NCI-H1417 (cell line): ENCODE data around the gene XK.
A peak's percentile ranks its signal among the peaks of the same experiment; 100 is the strongest.
"Not testable (repeated sequence)": the region's sequence is repeated elsewhere in the genome, so short reads cannot be mapped to it uniquely, and the experiment has no call there.

Experiments used
- DNase-seq, 3 experiments: peaks; one replicate each; lab custom pipeline; 2025; lab: John Stamatoyannopoulos, UW

Gene XK, protein sequence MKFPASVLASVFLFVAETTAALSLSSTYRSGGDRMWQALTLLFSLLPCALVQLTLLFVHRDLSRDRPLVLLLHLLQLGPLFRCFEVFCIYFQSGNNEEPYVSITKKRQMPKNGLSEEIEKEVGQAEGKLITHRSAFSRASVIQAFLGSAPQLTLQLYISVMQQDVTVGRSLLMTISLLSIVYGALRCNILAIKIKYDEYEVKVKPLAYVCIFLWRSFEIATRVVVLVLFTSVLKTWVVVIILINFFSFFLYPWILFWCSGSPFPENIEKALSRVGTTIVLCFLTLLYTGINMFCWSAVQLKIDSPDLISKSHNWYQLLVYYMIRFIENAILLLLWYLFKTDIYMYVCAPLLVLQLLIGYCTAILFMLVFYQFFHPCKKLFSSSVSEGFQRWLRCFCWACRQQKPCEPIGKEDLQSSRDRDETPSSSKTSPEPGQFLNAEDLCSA

DNA sequence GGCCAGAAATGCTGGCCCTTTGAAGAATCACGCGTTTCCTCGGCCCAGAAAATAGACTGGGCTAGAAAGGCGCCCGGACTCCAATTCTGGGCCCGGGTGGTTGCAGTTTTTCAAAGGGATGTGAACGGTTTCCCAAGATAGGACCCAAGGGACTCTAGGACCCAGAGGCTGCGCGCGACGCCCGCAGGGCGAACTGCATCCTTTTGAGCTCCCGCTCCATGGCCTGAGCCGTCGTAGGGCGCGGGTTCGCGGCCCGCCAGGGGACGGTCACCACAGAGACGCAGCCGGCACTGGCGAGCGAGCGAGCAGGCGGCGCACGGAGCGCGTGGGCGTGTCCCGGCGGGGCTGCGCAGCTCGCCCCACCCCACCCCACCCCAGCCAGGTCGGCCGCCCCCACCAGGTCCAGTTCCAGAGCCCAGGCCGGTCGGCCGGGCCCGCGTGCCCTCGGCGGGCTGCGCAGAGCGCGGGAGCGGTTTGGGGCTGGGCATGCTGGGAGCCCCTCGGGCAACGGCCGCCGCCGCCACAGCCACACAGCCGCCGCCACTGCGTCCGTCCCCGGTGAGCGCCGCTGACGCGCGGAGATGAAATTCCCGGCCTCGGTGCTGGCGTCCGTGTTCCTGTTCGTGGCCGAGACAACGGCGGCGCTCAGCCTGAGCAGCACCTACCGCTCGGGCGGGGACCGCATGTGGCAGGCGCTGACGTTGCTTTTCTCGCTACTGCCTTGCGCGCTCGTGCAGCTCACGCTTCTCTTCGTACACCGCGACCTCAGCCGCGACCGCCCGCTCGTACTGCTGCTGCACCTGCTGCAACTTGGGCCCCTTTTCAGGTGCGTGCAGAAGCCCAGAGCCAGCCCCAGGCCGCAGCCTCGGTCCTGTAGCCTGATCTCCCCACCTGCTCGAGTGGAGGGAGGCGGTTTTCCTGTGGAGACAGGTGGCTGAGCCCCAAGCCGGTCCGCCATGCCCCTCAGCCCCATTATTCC lies at the start of gene XK:
XK (plus strand) TSS at position 411 of the 979 bp plus-strand sequence; CDS start at position 582, 171 bp downstream.
- peak; percentile 34 to 92 (median 90) for DNase-seq

DNA sequence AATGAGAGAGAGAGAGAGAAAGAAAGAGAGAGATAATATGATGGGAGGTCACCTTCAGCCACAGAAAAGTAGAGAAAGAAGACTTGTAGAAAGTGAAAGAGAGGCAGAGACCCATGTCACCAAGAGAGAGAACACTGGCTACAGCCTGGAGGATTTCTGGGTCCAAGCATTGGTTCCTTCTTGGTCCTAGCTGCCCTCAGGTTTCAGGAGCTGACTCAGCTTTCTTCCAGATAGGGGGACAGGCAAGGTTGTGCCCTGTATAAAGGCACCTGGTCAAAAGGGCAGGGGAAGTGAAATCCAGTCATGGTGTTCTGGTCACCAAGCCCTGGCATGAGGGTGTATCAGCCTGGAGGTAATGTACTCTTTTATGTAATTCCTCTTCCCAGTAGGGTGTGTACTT lies 47.5 kb upstream of the XK start:
- no peak for DNase-seq

DNA sequence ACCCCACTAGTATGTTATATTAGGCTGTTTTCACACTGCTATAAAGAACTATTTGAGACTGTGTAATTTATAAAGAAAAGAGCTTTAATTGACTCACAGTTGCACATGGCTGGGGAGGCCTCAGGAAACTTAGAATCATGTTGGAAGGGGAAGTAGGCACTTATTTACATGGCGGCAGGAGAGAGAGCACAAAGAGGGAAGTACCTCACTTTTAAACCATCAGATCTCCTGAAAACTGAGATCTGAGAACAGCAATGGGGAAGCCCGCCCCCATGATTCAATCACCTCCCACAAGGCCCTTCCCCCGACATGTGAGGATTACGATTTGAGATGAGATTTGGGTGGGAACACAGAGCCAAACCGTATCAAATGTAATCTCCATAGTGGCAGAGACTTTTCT lies 45.4 kb upstream of the XK start:
- DNase-seq: no peak

DNA sequence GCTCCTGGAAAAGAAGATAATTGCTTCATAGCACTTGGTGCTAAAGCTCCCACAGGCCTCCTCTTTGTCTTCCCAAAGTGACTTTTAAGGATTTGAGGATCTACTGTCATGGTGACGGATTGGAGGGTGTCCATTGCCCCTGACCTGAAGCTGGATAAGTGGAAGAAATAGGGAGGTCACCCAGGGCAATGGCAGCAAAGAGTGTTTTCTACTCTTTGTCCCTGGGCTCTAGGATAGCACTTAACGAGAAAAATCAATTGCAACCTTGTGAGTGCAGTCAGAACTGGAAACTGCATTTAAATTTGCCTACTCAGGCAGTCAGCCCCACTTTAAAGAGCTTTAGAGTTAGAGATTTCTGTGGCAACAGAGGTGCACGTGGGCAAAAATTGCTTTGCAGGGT lies 43.7 kb upstream of the XK start:
- peak in 2 of 3 experiments; percentile 62 to 63 for DNase-seq

DNA sequence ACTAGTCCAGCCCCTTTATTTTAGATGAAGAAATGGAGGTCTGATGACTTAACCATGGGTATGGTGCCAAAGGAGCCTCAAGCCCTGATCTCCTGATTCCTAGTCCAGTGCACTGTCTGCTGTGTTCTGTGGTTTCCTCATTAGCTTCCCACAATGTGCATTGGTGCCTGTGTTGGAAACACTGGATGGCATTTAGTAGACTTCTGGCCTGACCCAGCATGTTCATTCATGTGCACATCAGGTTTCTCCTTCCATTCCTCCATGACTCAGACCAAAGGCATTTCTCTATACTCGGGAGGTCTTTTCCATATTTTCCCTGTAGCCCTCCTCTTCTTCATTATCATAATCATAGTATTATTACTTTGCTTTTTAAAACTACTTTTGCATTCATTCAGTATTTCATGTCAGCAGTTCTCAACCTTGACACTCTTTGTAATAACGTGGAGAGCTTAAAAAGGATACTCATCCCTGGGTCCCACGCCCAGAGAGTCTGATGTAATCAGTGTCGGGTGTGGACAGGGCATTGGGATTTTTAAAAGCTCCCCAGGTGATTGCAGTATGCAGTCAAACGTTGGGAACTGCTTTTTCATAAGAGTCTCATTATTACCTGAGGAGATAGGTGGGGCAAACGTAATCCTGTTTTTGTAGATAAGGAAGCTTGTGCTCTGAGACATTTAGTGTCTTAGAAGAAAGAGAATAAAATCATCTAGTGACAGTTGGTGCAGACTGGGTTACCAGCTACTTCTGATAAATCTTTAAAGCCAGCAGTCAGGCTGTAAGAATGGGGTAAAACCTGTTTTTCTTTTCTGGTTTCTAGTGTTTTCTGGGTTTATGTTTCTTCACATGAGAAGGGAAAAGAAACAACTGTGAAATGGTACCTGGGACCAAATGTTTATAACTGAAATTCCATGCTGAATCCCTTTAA lies 40.9 kb upstream of the XK start:
- DNase-seq: peak in 1 of 3 experiments; percentile 28

DNA sequence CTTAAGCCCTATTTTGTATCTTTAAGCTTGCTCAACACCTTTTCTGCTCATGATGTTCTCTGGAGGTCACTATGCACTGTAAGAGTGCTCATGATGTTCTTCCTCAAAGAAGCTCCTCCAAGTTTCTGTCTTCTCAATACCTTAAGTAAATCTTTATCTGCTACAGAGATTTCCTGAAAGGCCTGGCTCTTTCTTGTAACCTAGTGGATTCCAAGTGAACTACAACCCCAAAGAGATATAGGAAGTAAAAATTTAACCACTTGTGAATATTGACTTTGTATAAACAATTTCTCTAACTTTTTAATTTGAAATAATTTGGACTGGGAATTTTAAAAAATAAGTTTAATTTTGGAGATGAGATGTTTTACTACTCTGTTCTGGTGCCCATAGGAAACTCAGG lies 39.3 kb upstream of the XK start:
- no peak for DNase-seq

DNA sequence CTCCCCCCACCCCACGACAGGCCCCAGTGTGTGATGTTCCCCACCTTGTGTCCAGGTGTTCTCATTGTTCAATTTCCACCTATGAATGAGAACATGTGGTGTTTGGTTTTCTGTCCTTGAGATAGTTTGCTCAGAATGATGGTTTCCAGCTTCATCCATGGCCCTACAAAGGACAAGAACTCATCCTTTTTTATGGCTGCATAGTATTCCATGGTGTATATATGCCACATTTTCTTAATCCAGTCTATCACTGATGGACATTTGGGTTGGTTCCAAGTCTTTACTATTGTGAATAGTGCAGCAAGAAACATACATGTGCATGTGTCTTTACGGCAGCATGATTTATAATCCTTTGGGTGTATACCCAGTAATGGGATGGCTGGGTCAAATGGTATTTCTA lies 34.7 kb upstream of the XK start:
- not testable (repeated sequence) for DNase-seq

DNA sequence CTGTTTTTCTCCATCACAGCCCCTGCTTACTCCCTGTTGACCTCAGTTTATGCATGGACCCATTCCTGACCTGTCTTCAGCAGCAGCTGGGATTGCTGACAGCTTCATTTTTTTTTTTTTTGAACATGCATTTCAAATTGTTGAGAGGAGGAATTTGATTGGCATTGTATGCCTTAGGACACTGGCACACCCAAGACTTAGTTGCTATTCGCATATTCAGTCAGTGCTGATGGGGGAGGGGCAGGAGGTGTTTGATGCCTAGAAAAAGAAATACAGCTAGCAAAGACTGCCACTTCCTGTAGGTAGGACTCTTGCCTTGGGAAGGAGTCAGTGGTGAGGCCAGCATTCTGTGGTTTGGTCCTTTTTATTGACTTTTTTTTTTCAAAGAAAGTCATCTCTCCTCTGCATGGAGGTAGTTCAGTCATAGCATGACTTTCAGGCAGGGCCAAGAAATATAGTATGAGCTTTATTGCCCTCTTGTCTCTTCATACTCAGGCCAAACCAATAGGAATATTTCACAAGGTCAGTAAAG lies 33.6 kb upstream of the XK start:
- DNase-seq: no peak

DNA sequence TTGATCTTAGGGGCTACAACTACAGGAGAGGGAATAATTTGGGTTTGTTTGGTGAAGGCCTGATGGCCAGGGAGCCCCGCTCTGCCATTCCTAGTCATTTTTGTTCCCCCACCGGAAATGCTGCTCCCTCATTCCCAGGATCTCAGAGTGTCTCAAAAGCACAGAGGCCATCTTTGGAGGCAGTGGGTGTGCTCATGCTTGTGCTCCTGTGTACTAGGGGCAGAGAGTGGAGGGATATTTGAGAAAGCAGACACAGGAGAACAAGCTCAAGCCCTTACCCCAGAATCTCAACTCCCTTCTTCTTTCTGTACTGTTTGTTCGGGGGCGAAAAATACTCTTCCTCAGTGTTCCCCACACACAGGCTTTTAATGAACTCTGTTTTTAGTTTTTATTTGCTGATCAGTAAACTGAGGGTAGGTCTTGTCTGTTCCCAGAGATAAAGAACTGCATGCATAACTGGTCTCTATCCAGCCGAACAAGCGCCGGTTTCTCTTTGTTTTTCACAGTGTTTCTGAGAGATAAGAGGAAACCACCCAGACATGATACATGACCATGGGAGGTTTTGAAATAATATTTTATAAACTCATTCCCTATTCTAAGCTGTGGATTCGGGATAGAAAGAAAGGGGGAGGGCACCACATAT lies 32.9 kb upstream of the XK start:
- DNase-seq: no peak

DNA sequence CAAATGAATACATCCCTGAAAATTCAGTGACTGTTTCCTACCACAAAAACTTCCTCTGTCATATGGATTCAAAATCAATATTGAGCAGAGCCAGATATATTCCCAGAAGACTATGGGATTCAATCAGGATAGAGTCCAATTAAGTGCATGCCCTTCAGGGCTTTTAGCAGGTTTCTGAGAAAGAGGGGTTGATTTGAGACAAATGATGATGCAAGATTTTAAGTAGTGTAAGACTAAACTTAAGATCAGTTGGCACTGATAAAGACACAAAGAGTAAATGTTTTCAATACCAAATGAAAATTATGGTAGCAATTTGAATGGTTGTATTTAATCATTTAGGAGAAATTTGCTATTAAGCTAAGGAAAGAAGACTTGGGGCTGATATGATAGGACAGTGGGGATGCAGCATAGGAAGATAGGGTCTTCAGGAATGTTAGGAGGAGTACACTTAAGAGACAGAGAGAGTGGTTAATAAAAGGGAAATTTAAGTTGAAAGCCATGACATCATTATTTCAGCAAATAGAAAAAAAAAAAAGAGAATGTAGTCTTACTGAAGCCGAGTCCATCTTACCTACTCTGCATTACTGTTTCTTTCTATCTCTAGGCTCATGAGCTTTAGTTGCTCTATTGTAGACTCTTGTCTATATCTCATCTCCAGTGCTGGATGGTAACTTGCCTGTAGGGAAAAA lies 32.0 kb upstream of the XK start:
- no peak for DNase-seq

DNA sequence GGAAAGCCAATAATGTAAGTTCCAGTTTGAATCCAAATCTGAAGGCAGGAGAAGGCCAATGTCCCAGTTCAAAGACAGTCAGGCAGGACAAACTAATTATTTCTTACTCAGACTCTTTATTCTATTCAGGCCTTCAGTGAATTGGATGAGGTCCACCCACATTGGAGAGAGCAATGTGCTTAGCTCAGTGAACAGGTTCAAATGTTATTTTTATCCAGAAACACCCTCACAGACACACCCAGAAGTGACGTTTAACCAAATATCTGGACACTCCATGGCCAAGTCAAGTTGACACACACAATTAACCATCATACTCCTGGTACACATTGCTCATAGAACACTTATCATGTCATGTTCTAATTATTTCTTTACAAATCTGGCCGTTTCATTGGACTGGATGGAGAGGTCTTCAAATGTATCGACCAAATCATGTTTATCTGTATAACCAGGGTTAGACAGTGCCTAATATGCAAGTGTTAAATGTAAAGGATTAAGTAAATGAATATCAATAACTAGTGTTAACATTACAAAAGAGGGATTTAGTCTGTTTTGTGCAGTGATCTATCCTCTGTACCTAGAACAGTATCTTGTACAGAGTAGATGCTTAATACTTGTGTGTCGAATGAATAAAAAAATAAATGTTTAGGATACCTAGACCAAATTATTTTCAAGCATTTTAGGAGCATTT lies 27.1 kb upstream of the XK start:
- no peak for DNase-seq

DNA sequence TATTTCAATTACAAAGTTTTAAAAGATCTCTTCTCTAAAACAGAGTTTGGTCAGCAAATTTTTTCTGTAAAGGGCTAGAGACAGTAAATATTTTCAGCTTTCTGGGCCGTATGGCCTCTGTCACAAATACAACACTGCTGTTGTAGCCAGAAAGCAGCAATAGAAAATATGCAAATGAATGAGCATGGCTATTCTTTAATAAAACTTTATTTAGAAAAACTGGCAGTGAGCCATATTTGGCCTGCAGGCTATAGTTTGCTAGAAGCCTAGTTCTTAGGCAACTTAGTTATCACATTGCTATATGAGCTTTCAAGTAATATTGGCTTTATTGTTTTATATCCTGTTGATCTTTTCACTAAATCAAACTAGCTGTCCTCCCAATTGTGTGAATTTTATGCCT lies 26.5 kb upstream of the XK start:
- DNase-seq: no peak

DNA sequence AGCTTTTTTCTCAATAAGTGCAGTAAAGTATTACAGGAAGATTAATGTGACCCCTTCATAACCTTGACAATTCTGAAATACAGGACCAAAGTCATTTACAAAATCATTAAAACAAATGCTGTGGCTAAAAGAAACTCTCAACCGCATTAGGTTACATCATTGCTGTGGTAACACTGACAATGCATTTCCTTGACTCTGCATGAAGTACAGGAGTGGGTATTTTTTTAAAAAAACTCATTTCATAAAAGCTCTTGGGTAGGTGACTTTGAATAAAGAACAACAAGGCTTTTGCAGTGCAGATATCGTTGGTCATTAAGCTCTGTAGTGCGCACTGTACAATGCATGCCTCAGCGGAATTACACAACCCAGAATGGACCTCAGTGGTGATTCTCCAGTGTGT lies 23.4 kb upstream of the XK start:
- no peak for DNase-seq

DNA sequence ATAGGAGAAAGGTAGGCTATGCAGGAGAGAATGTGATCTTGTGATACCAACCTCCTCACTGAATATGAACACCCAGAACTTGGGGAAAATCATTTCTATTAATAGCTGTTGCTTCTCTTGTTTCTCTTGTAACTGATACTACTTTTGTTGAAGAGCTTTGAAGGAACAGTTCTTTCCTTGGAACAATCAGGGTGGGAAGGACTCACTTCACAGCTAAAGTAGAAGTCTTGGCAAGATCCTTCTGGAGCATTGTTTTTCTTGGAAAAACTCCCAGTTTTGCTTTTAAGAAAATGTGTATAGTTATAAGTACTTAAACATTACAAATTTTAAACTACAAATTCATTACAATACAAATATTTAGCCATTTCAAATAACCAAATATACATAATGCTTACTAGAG lies 19.1 kb upstream of the XK start:
- DNase-seq: no peak

DNA sequence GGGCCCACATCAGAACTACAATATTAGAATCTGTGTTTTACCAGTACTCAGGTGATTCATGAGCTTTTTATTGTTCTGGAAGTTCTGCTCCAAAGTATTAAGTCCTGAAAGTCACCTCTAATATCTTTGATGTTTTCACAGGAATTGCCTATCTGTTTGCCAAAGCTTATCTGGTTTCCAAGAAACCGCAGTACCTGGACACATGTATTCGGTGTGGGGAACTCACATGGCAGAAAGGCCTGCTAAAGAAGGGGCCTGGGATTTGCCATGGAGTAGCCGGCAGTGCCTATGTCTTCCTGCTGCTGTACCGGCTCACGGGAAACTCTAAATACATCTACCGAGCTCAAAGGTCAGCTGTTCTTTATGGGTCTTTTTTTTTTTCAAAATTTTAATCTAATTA lies 18.4 kb upstream of the XK start:
- DNase-seq: no peak

DNA sequence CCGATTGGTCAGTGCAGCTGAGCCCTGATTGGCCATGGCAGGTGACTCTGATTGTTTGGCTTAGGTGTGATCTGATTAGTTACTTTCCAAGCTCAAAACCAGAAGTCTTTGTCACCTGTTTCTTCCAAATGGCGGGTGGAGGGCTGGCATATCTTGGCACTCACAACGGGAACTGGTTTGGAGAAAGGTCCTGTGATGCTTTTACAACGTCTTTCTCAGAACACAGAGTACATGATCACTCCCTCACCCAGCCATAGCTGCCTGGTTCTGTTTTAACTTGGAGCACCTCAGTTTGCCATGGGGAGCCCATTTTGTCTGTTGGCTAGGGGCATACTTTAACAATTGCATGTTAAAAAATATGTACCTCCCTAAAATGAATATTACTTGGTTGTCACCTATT lies 13.0 kb upstream of the XK start:
- DNase-seq: no peak

DNA sequence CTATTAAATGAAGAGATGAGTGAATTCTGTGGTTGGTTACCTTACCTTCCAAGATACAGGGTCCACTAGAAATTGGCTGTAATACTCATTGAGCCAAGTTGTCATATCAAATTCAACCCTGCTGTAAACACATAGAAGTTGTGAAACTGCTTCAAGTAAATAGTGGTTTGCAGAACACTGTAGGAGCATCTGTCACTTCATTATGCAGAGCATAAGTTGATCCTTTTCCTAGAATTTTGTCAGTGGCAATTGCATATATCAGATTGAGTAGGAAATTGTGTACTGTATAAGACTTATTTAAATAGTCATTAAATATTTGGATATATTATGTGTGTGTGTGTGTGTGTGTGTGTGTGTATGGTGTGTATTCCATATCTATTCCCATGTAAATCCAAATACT lies 8.8 kb upstream of the XK start:
- DNase-seq: no peak

DNA sequence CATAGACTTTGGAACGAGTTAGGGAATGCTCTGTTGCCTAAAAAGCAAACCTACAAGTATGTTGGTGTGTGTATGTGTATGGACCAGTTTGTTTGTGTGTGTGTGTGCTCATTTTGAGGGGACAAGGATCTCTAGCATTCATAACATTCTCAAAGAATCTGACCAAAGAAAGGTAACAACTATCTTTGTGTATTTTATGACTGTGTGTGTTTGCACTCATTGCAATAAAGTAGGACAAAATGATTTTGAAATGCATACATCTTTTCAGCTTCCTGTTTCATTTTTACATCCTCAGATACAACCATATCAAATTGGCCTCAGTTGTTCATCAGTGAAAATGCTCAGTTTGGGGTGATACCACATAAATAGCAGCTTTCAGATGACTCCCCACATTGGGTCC lies 8.3 kb upstream of the XK start:
- no peak for DNase-seq

DNA sequence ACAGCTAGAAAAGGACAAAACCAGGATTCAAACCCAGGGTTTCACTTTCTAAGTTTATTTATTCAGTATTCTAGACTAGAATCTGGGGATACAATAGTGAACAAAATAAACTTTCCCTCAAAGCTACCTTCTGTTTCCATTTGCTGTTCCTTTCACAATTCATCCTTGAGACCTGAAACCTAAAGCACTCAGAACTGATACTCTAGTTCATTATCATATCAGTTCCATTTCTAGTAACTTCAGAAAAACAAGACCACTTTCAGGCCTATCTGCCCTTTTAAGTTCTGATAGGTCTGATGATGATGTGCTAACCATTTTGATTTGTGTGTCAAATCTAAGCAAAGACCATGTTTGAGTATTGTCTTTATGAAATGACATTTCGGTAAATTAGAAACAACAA lies 7.8 kb upstream of the XK start:
- no peak for DNase-seq

DNA sequence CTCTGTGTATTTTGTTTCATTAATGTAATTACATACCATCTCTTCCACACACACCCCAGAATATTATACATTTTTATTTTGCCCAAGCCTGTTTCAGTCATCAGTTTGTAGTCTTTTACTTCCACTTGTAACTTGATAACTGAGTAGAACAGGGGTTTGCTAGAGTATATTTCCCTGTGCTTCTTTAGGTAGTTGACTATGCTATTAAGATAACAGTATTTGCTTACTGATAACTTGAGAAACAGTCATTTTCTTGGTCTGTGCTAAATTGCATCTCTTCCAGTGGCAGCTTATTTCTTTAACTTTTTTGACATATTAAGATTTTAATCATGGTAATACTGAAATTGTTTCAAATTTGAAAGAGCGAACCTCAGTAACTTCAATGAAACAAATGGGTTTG lies 7.0 kb upstream of the XK start:
- DNase-seq: no peak
